GM23338 (cell line): ENCODE measurements around the gene DENND4B. TPM values are rescaled to one million over a fixed set of nuclear protein-coding genes. Genes with fewer than 3 reads are reported as not detected.

ENCODE experiments used
- ATAC-seq: fragments of 200-7000 bp; cut with Tn5 transposase; 3 replicates; pipeline ENCODE4 v1.9.1; 2020
- DNase-seq: peaks from one replicate; pipeline ENCODE4 v3.0.0-alpha.2; 2015; ENCODE audit warnings: low spot score
- H2AFZ ChIP-seq: fragments of 200-600 bp; sonication (generic); 2 replicates; pipeline ENCODE4 v1.8.0; 2016; ENCODE audit warnings: antibody characterized with exemption, mild to moderate bottlenecking, moderate library complexity
- H3F3A ChIP-seq: fragments of 200-600 bp; sonication (generic); replicated peaks from 2 replicates; pipeline ENCODE4 v1.8.0; 2017; ENCODE audit warnings: antibody characterized with exemption, mixed run types, low read depth
- H3K27ac ChIP-seq: fragments of 200-600 bp; sonication (generic); 2 replicates; pipeline ENCODE4 v1.6.1; 2016; ENCODE audit warnings: low read depth
- H3K27me3 ChIP-seq: fragments of 200-600 bp; sonication (generic); 2 replicates; pipeline ENCODE4 v1.8.0; 2016; ENCODE audit warnings: mild to moderate bottlenecking, mixed run types, moderate library complexity; ENCODE audit not compliant: insufficient read depth
- H3K36me3 ChIP-seq: fragments of 200-600 bp; sonication (generic); 2 replicates; pipeline ENCODE4 v1.8.0; 2016; ENCODE audit warnings: mild to moderate bottlenecking; ENCODE audit not compliant: insufficient read depth
- H3K4me1 ChIP-seq: fragments of 200-600 bp; sonication (generic); 2 replicates; pipeline ENCODE4 v1.8.0; 2016; ENCODE audit warnings: mild to moderate bottlenecking, moderate library complexity; ENCODE audit not compliant: insufficient read depth
- H3K4me2 ChIP-seq: fragments of 200-600 bp; sonication (generic); 2 replicates; pipeline ENCODE4 v1.7.1; 2017; ENCODE audit warnings: mixed run types
- H3K4me3 ChIP-seq: fragments of 200-600 bp; sonication (generic); 2 replicates; pipeline ENCODE4 v1.6.1; 2016; ENCODE audit warnings: mixed run types
- H3K79me2 ChIP-seq: fragments of 200-600 bp; sonication (generic); replicated peaks from 2 replicates; pipeline ENCODE4 v1.8.0; 2017; ENCODE audit warnings: mild to moderate bottlenecking; ENCODE audit not compliant: insufficient read depth
- H3K9me2 ChIP-seq: fragments of 200-600 bp; sonication (generic); 2 replicates; pipeline ENCODE4 v1.8.0; 2017; ENCODE audit not compliant: insufficient read depth
- H4K20me1 ChIP-seq: fragments of 200-600 bp; sonication (generic); replicated peaks from 2 replicates; pipeline ENCODE4 v1.8.0; 2017; ENCODE audit warnings: mild to moderate bottlenecking; ENCODE audit not compliant: insufficient read depth
- H3K27ac Mint-ChIP-seq: 2 replicates; pipeline ENCODE4 v1.8.0; 2020; ENCODE audit warnings: inconsistent platforms, mild to moderate bottlenecking, moderate library complexity, mixed read lengths
- H3K27me3 Mint-ChIP-seq: 3 replicates; pipeline ENCODE4 v1.8.0; 2022; ENCODE audit warnings: low read depth, mild to moderate bottlenecking, moderate library complexity, mixed read lengths, inconsistent platforms; ENCODE audit not compliant: insufficient read depth, poor library complexity
- H3K36me3 Mint-ChIP-seq: 3 replicates; pipeline ENCODE4 v1.8.0; 2021; ENCODE audit warnings: low read depth, mild to moderate bottlenecking, inconsistent platforms, moderate library complexity, mixed read lengths
- H3K4me1 Mint-ChIP-seq: 3 replicates; pipeline ENCODE4 v1.8.0; 2020; ENCODE audit warnings: mild to moderate bottlenecking, inconsistent platforms, mixed read lengths
- H3K4me3 Mint-ChIP-seq: 3 replicates; pipeline ENCODE4 v1.8.0; 2021; ENCODE audit warnings: moderate library complexity, mild to moderate bottlenecking, inconsistent platforms, mixed read lengths
- H3K9me3 Mint-ChIP-seq: 3 replicates; pipeline ENCODE4 v1.8.0; 2020; ENCODE audit warnings: moderate library complexity, mild to moderate bottlenecking, inconsistent platforms, mixed read lengths
- CREB1 ChIP-seq: fragments of 250-450 bp; sonication (Bioruptor Pico); IDR thresholded peaks from 2 replicates; pipeline ENCODE4 v1.5.0; 2020; ENCODE audit warnings: low read depth, mild to moderate bottlenecking, moderate library complexity
- EZH2 ChIP-seq: fragments of 200-600 bp; sonication (generic); IDR thresholded peaks from one replicate; pipeline ENCODE4 v1.8.0; 2017; ENCODE audit warnings: antibody characterized with exemption, mild to moderate bottlenecking, low read depth; ENCODE audit not compliant: unreplicated experiment
- EZH2phosphoT487 ChIP-seq: fragments of 200-600 bp; sonication (generic); IDR thresholded peaks from one replicate; pipeline ENCODE4 v1.8.1; 2018; ENCODE audit warnings: antibody characterized with exemption; ENCODE audit not compliant: unreplicated experiment
- JUNB ChIP-seq: IDR thresholded peaks from one replicate; pipeline ENCODE4 v1.6.1; 2016; ENCODE audit warnings: antibody characterized with exemption; ENCODE audit not compliant: unreplicated experiment
- NANOG ChIP-seq: IDR thresholded peaks from 2 replicates; pipeline ENCODE4 v1.6.1; 2016; ENCODE audit warnings: antibody characterized with exemption, borderline replicate concordance
- POLR2AphosphoS5 ChIP-seq: IDR thresholded peaks from 2 replicates; pipeline ENCODE4 v1.6.1; 2016; ENCODE audit warnings: antibody characterized with exemption, low read depth
- STAT1 ChIP-seq: IDR thresholded peaks from one replicate; pipeline ENCODE4 v1.6.1; 2016; ENCODE audit warnings: antibody characterized with exemption; ENCODE audit not compliant: unreplicated experiment
- ZNF114 ChIP-seq: fragments of 250-450 bp; sonication (Bioruptor Pico); IDR thresholded peaks from 2 replicates; pipeline ENCODE4 v1.5.0; 2020; ENCODE audit warnings: mild to moderate bottlenecking, moderate library complexity
- ZNF331 ChIP-seq: fragments of 250-450 bp; sonication (Bioruptor Pico); IDR thresholded peaks from 2 replicates; pipeline ENCODE4 v1.5.0; 2020; ENCODE audit warnings: low read depth, mild to moderate bottlenecking, moderate library complexity
- polyA plus RNA-seq: library from polyadenylated mRNA; unstranded; fragments of >200 nt; fragmentation: Nextera tagmentation; extraction: Ambion mirVana; gene quantifications from 2 replicates; pipeline ENCODE4 v1.2.1, GENCODE V29; 2016
- total RNA-seq: library from RNA; depleted of rRNA; stranded (reverse); fragments of >200 nt; shearing (Covaris generic); gene quantifications from 2 replicates; pipeline ENCODE4 v1.2.3, GENCODE V29; 2014
- TF ChIP-seq, protein P1 (sequence below): IDR thresholded peaks from one replicate; pipeline ENCODE4 v1.6.1; 2018; ENCODE audit warnings: antibody characterized with exemption; ENCODE audit not compliant: unreplicated experiment
- TF ChIP-seq, protein P2 (sequence below): IDR thresholded peaks from 2 replicates; pipeline ENCODE4 v1.6.1; 2016; ENCODE audit warnings: antibody characterized with exemption
- TF ChIP-seq, protein P3 (sequence below): fragments of 250-450 bp; sonication (Bioruptor Pico); IDR thresholded peaks from 2 replicates; pipeline ENCODE4 v1.5.0; 2020; ENCODE audit warnings: mild to moderate bottlenecking, moderate library complexity

The DENND4B gene
- total and polyA plus RNA-seq, 2 experiments from 2014 or later, result 29.4 to 57.0 TPM

DNA sequence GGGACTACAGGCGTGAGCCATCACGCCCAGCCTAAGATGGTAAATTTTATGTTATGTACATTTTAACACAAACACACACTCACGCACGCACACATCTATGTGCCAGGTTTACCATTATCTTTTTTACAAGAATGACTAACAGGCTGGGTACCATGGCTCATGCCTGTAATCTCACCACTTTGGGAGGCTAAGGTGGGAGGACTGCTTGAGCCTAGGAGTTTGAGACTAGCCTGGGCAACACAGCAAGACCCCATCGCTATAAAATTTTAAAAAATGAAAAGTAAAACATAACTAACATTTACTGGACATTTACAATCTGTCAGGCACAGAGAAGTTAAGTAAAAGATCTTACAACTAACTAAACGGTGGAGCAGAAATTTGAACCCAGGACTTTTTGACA lies 38.4 kb downstream of the DENND4B start:
- H4K20me1 ChIP-seq, result peaks cover 62% of the 10 kb centered on the region
- ATAC-seq, result no peak
- H3K36me3 Mint-ChIP-seq, result peaks cover 30% of the 10 kb centered on the region
- H3K4me3 Mint-ChIP-seq, result no peak overlapping the region
- no peak for DNase-seq
- peaks cover 100% of the 10 kb centered on the region for H3K79me2 ChIP-seq
- no peaks in the 10 kb centered on the region for H3K9me3 Mint-ChIP-seq
- no peak overlapping the region for H3K4me2 ChIP-seq
- no peaks in the 10 kb centered on the region for H3F3A ChIP-seq
- H3K27ac ChIP-seq, result no peak overlapping the region
- H3K4me1 Mint-ChIP-seq, result no peaks in the 10 kb centered on the region
- no peak overlapping the region for H3K4me3 ChIP-seq
- no peaks in the 10 kb centered on the region for H3K36me3 ChIP-seq
- H3K9me2 ChIP-seq, result no peaks in the 10 kb centered on the region
- H3K27me3 Mint-ChIP-seq, result peaks cover 1% of the 10 kb centered on the region
- H3K4me1 ChIP-seq, result no peaks in the 10 kb centered on the region
- TF ChIP-seq EZH2phosphoT487 (no peak), CREB1 (CRISPR knock-in tag) (no peak)
- no peak overlapping the region for H3K27ac Mint-ChIP-seq
- no peaks in the 10 kb centered on the region for H3K27me3 ChIP-seq
- no peak overlapping the region for H2AFZ ChIP-seq

DNA sequence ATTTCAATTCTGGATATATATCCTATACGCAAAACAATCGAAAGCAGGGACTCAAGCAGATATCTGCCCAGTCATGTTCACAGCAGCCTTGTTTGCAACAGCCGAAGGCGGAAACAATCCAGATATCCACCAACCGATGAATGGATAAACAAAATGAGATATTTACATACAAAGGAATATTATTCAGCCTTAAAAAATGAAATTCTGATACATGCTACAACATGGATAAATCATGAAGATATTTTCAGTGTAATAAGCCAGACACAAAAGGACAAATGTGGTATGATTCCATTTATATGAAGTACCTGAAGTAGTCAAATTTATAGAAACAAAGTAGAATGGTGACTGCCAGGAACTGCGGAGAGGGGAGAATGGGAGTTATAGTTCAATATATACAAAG lies 39.4 kb downstream of the DENND4B start:
- Mint-ChIP-seq H3K36me3 (peaks cover 30% of the 10 kb centered on the region), H3K4me1 (no peaks in the 10 kb centered on the region), H3K4me3 (no peak overlapping the region), H3K27me3 (peaks cover 4% of the 10 kb centered on the region), H3K27ac (no peak overlapping the region), H3K9me3 (no peaks in the 10 kb centered on the region)
- H3F3A ChIP-seq, result no peaks in the 10 kb centered on the region
- H3K27ac ChIP-seq, result no peak overlapping the region
- peaks cover 100% of the 10 kb centered on the region for H3K79me2 ChIP-seq
- H3K4me3 ChIP-seq, result no peak overlapping the region
- no peak overlapping the region for H2AFZ ChIP-seq
- no peaks in the 10 kb centered on the region for H3K4me1 ChIP-seq
- H3K27me3 ChIP-seq, result no peaks in the 10 kb centered on the region
- no peak for ATAC-seq
- no peaks in the 10 kb centered on the region for H3K9me2 ChIP-seq
- H4K20me1 ChIP-seq, result peaks cover 59% of the 10 kb centered on the region
- no peak overlapping the region for H3K4me2 ChIP-seq
- H3K36me3 ChIP-seq, result no peaks in the 10 kb centered on the region
- DNase-seq, result no peak
- no peak for TF ChIP-seq EZH2phosphoT487
- TF ChIP-seq CREB1 (CRISPR knock-in tag), result no peak
- no peak for TF ChIP-seq STAT1
- TF ChIP-seq ZNF114 (CRISPR knock-in tag), result no peak
- TF ChIP-seq EZH2, result no peak
- no peak for TF ChIP-seq POLR2AphosphoS5
- no peak for TF ChIP-seq ZNF331 (CRISPR knock-in tag)
- TF ChIP-seq, protein P1, sequence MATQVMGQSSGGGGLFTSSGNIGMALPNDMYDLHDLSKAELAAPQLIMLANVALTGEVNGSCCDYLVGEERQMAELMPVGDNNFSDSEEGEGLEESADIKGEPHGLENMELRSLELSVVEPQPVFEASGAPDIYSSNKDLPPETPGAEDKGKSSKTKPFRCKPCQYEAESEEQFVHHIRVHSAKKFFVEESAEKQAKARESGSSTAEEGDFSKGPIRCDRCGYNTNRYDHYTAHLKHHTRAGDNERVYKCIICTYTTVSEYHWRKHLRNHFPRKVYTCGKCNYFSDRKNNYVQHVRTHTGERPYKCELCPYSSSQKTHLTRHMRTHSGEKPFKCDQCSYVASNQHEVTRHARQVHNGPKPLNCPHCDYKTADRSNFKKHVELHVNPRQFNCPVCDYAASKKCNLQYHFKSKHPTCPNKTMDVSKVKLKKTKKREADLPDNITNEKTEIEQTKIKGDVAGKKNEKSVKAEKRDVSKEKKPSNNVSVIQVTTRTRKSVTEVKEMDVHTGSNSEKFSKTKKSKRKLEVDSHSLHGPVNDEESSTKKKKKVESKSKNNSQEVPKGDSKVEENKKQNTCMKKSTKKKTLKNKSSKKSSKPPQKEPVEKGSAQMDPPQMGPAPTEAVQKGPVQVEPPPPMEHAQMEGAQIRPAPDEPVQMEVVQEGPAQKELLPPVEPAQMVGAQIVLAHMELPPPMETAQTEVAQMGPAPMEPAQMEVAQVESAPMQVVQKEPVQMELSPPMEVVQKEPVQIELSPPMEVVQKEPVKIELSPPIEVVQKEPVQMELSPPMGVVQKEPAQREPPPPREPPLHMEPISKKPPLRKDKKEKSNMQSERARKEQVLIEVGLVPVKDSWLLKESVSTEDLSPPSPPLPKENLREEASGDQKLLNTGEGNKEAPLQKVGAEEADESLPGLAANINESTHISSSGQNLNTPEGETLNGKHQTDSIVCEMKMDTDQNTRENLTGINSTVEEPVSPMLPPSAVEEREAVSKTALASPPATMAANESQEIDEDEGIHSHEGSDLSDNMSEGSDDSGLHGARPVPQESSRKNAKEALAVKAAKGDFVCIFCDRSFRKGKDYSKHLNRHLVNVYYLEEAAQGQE, result no peak
- TF ChIP-seq, protein P2, sequence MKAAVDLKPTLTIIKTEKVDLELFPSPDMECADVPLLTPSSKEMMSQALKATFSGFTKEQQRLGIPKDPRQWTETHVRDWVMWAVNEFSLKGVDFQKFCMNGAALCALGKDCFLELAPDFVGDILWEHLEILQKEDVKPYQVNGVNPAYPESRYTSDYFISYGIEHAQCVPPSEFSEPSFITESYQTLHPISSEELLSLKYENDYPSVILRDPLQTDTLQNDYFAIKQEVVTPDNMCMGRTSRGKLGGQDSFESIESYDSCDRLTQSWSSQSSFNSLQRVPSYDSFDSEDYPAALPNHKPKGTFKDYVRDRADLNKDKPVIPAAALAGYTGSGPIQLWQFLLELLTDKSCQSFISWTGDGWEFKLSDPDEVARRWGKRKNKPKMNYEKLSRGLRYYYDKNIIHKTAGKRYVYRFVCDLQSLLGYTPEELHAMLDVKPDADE, result no peak
- TF ChIP-seq, protein P3, sequence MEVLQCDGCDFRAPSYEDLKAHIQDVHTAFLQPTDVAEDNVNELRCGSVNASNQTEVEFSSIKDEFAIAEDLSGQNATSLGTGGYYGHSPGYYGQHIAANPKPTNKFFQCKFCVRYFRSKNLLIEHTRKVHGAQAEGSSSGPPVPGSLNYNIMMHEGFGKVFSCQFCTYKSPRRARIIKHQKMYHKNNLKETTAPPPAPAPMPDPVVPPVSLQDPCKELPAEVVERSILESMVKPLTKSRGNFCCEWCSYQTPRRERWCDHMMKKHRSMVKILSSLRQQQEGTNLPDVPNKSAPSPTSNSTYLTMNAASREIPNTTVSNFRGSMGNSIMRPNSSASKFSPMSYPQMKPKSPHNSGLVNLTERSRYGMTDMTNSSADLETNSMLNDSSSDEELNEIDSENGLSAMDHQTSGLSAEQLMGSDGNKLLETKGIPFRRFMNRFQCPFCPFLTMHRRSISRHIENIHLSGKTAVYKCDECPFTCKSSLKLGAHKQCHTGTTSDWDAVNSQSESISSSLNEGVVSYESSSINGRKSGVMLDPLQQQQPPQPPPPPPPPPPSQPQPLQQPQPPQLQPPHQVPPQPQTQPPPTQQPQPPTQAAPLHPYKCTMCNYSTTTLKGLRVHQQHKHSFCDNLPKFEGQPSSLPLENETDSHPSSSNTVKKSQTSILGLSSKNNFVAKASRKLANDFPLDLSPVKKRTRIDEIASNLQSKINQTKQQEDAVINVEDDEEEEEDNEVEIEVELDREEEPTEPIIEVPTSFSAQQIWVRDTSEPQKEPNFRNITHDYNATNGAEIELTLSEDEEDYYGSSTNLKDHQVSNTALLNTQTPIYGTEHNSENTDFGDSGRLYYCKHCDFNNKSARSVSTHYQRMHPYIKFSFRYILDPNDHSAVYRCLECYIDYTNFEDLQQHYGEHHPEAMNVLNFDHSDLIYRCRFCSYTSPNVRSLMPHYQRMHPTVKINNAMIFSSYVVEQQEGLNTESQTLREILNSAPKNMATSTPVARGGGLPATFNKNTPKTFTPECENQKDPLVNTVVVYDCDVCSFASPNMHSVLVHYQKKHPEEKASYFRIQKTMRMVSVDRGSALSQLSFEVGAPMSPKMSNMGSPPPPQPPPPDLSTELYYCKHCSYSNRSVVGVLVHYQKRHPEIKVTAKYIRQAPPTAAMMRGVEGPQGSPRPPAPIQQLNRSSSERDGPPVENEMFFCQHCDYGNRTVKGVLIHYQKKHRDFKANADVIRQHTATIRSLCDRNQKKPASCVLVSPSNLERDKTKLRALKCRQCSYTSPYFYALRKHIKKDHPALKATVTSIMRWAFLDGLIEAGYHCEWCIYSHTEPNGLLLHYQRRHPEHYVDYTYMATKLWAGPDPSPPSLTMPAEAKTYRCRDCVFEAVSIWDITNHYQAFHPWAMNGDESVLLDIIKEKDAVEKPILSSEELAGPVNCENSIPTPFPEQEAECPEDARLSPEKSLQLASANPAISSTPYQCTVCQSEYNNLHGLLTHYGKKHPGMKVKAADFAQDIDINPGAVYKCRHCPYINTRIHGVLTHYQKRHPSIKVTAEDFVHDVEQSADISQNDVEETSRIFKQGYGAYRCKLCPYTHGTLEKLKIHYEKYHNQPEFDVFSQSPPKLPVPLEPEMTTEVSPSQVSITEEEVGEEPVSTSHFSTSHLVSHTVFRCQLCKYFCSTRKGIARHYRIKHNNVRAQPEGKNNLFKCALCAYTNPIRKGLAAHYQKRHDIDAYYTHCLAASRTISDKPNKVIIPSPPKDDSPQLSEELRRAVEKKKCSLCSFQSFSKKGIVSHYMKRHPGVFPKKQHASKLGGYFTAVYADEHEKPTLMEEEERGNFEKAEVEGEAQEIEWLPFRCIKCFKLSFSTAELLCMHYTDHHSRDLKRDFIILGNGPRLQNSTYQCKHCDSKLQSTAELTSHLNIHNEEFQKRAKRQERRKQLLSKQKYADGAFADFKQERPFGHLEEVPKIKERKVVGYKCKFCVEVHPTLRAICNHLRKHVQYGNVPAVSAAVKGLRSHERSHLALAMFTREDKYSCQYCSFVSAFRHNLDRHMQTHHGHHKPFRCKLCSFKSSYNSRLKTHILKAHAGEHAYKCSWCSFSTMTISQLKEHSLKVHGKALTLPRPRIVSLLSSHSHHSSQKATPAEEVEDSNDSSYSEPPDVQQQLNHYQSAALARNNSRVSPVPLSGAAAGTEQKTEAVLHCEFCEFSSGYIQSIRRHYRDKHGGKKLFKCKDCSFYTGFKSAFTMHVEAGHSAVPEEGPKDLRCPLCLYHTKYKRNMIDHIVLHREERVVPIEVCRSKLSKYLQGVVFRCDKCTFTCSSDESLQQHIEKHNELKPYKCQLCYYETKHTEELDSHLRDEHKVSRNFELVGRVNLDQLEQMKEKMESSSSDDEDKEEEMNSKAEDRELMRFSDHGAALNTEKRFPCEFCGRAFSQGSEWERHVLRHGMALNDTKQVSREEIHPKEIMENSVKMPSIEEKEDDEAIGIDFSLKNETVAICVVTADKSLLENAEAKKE, result no peak
- no peak for TF ChIP-seq NANOG
- no peak for TF ChIP-seq JUNB
